Measurements from ENCODE around the gene HBD.

- TF ChIP-seq CTCF (IDR thresholded peaks at IDR 0.05) (no peak), POLR2A (IDR thresholded peaks at IDR 0.05) (no peak), EP300 (IDR thresholded peaks at IDR 0.05) (no peak)
These were observed 32.3 kb upstream of the HBD start for GRCh38 chr11:5266609-5267008.
